CD4-positive, alpha-beta T cell treated with Interleukin-15 for 1 hour (primary cell): ENCODE results near the gene CCDC83.
"Not testable (repeated sequence)": the region's sequence is repeated elsewhere in the genome, so short reads cannot be mapped to it uniquely, and the experiment has no call there.

Source experiments
- DNase-seq: peaks from one replicate; pipeline ENCODE4 v3.0.0-alpha.2; 2020

Gene CCDC83

GRCh38 chr11:85889676-85890579 lies 34.7 kb downstream of the CCDC83 start:
- no peak for DNase-seq

GRCh38 chr11:85893395-85893794 lies 38.2 kb downstream of the CCDC83 start:
- DNase-seq = no peak

GRCh38 chr11:85896876-85897275 lies 41.7 kb downstream of the CCDC83 start:
- no peak for DNase-seq

GRCh38 chr11:85898456-85898855 lies 43.3 kb downstream of the CCDC83 start:
- DNase-seq = no peak

- no peak for DNase-seq
Measured at GRCh38 chr11:85902353-85902752, 47.2 kb downstream of the CCDC83 start.

- DNase-seq = no peak
Measured at GRCh38 chr11:85903406-85903805, 48.2 kb downstream of the CCDC83 start.

- no peak for DNase-seq
Measured at GRCh38 chr11:85903811-85904210, 48.6 kb downstream of the CCDC83 start.

- no peak for DNase-seq
Measured at GRCh38 chr11:85912414-85912813, 57.2 kb downstream of the CCDC83 start.

GRCh38 chr11:85913513-85913912 lies 58.3 kb downstream of the CCDC83 start:
- no peak for DNase-seq

- DNase-seq = no peak
Measured at GRCh38 chr11:85914425-85914824, 59.2 kb downstream of the CCDC83 start.

GRCh38 chr11:85918910-85919794 lies 64.0 kb downstream of the CCDC83 start:
- no peak for DNase-seq

- DNase-seq = no peak
Measured at GRCh38 chr11:85922367-85922766, 67.2 kb downstream of the CCDC83 start.

GRCh38 chr11:85923455-85923854 lies 68.3 kb downstream of the CCDC83 start:
- DNase-seq = no peak

GRCh38 chr11:85926653-85927214 lies 71.6 kb downstream of the CCDC83 start:
- DNase-seq = not testable (repeated sequence)

- no peak for DNase-seq
Measured at GRCh38 chr11:85930879-85931366, 75.7 kb downstream of the CCDC83 start.

GRCh38 chr11:85934596-85935169 lies 79.5 kb downstream of the CCDC83 start:
- no peak for DNase-seq

- DNase-seq = no peak
Measured at GRCh38 chr11:85935751-85936150, 80.6 kb downstream of the CCDC83 start.

- no peak for DNase-seq
Measured at GRCh38 chr11:85937835-85938234, 82.7 kb downstream of the CCDC83 start.

GRCh38 chr11:85939099-85940015 lies 84.2 kb downstream of the CCDC83 start:
- DNase-seq = no peak

- no peak for DNase-seq
Measured at GRCh38 chr11:85941380-85941973, 86.3 kb downstream of the CCDC83 start.

GRCh38 chr11:85945296-85945695 lies 90.1 kb downstream of the CCDC83 start:
- DNase-seq = no peak
